IMR-90 (cell line): ENCODE measurements around the gene ORC4. TPM values are rescaled to one million over a fixed set of nuclear protein-coding genes. Genes with fewer than 3 reads are reported as not detected.

Experiments
- ATAC-seq: fragments of 200-7000 bp; cut with Tn5 transposase; 2 replicates; pipeline ENCODE4 v1.9.1; 2020; ENCODE audit warnings: low read depth, mild to moderate bottlenecking, moderate library complexity
- BruUV-seq: library from RNA; stranded (reverse); fragments of 400-500 nt; replicated peaks from 2 replicates; lab custom pipeline; 2021; lab: Mats Ljungman, UMichigan
- CTCF ChIA-PET: fragments of 300-600 bp; formaldehyde crosslinking; extraction: SDS; loops from one replicate; lab custom pipeline; 2021; ENCODE audit warnings: antibody characterized with exemption; lab: Yijun Ruan, JAX
- POLR2A ChIA-PET: fragments of 300-600 bp; sonication (Branson Sonifier 250); formaldehyde crosslinking; loops from one replicate; lab custom pipeline; 2022; ENCODE audit warnings: antibody characterized with exemption; ENCODE audit not compliant: unreplicated experiment; lab: Charles Lee
- DNase-seq: peaks from one replicate; pipeline ENCODE4 v3.0.0; 2013
- H2AFZ ChIP-seq: replicated peaks from 2 replicates; pipeline ENCODE3; 2013; ENCODE audit warnings: low read length, mild to moderate bottlenecking; ENCODE audit not compliant: poor library complexity
- H2AK5ac ChIP-seq: 2 replicates; pipeline ENCODE4 v1.6.1; 2013; ENCODE audit warnings: low read depth, low read length, inconsistent platforms
- H2AK9ac ChIP-seq: replicated peaks from 2 replicates; pipeline ENCODE3; 2013; ENCODE audit warnings: mild to moderate bottlenecking, low read depth, low read length, moderate library complexity; ENCODE audit not compliant: poor library complexity
- H2BK120ac ChIP-seq: 2 replicates; pipeline ENCODE4 v1.6.1; 2013; ENCODE audit warnings: low read depth, low read length, inconsistent platforms
- H2BK15ac ChIP-seq: 3 replicates; pipeline ENCODE4 v1.6.1; 2013; ENCODE audit warnings: low read depth, low read length, inconsistent platforms
- H2BK20ac ChIP-seq: 2 replicates; pipeline ENCODE4 v1.6.1; 2013; ENCODE audit warnings: low read depth, mild to moderate bottlenecking, inconsistent platforms, low read length, moderate library complexity
- H2BK5ac ChIP-seq: 2 replicates; pipeline ENCODE4 v1.6.1; 2013; ENCODE audit warnings: mild to moderate bottlenecking, low read depth, low read length, inconsistent platforms; ENCODE audit not compliant: poor library complexity, severe bottlenecking
- H3K14ac ChIP-seq: replicated peaks from 2 replicates; pipeline ENCODE4 v1.6.1; 2013; ENCODE audit warnings: low read depth, low read length, inconsistent platforms
- H3K18ac ChIP-seq: 2 replicates; pipeline ENCODE4 v1.6.1; 2013; ENCODE audit warnings: low read depth, low read length, control low read depth
- H3K23ac ChIP-seq: 2 replicates; pipeline ENCODE4 v1.6.1; 2013; ENCODE audit warnings: low read depth, low read length, inconsistent platforms
- H3K27ac ChIP-seq: 2 replicates; pipeline ENCODE4 v1.5.1; 2013; ENCODE audit warnings: mild to moderate bottlenecking, control low read depth, low read length; ENCODE audit not compliant: insufficient read depth
- H3K27me3 ChIP-seq: 2 replicates; pipeline ENCODE4 v1.6.1; 2013; ENCODE audit warnings: low read length; ENCODE audit not compliant: control insufficient read depth, insufficient read depth
- H3K36me3 ChIP-seq: 2 replicates; pipeline ENCODE4 v1.6.1; 2013; ENCODE audit warnings: low read length, mixed read lengths; ENCODE audit not compliant: control insufficient read depth, insufficient read depth
- H3K4ac ChIP-seq: 2 replicates; pipeline ENCODE4 v1.6.1; 2013; ENCODE audit warnings: low read depth, low read length, inconsistent platforms
- H3K4me1 ChIP-seq: 2 replicates; pipeline ENCODE4 v1.6.1; 2013; ENCODE audit warnings: low read length, mixed read lengths; ENCODE audit not compliant: control insufficient read depth, insufficient read depth
- H3K4me2 ChIP-seq: 2 replicates; pipeline ENCODE4 v1.6.1; 2013; ENCODE audit warnings: low read depth, mild to moderate bottlenecking, control low read depth, low read length, moderate library complexity
- H3K4me3 ChIP-seq: 2 replicates; pipeline ENCODE4 v1.5.1; 2013; ENCODE audit warnings: low read depth, mild to moderate bottlenecking, control low read depth, low read length, moderate library complexity; ENCODE audit not compliant: insufficient read depth
- H3K56ac ChIP-seq: 2 replicates; pipeline ENCODE4 v1.6.1; 2013; ENCODE audit warnings: low read length, inconsistent platforms; ENCODE audit not compliant: insufficient read depth; ENCODE audit errors: extremely low read depth
- H3K79me1 ChIP-seq, 2 experiments: 2 replicates each; pipeline ENCODE4 v1.6.1; 2013; ENCODE audit warnings: low read length in 2 of 2, inconsistent platforms in 1 of 2, low read depth in 1 of 2
- H3K9ac ChIP-seq: 2 replicates; pipeline ENCODE4 v1.6.1; 2013; ENCODE audit warnings: low read depth, low read length, control low read depth
- H3K9me1 ChIP-seq: 2 replicates; pipeline ENCODE4 v1.6.1; 2013; ENCODE audit warnings: low read length, inconsistent platforms; ENCODE audit not compliant: insufficient read depth
- H3K9me3 ChIP-seq: 2 replicates; pipeline ENCODE4 v1.6.1; 2013; ENCODE audit warnings: low read length; ENCODE audit not compliant: control insufficient read depth, insufficient read depth
- H4K20me1 ChIP-seq: 2 replicates; pipeline ENCODE4 v1.6.1; 2013; ENCODE audit warnings: low read length, inconsistent platforms; ENCODE audit not compliant: insufficient read depth
- H4K5ac ChIP-seq: 2 replicates; pipeline ENCODE4 v1.6.1; 2013; ENCODE audit warnings: mild to moderate bottlenecking, low read depth, low read length, control low read depth
- H4K8ac ChIP-seq, 2 experiments: 2 replicates each; pipeline ENCODE4 v1.6.1; 2013; ENCODE audit warnings: low read depth in 2 of 2, low read length in 2 of 2, control low read depth in 1 of 2, inconsistent platforms in 1 of 2
- H4K91ac ChIP-seq: 2 replicates; pipeline ENCODE4 v1.6.1; 2013; ENCODE audit warnings: low read depth, low read length, inconsistent platforms; ENCODE audit not compliant: insufficient read depth
- BHLHE40 ChIP-seq: fragments of 150-350 bp; IDR thresholded peaks from 2 replicates; pipeline ENCODE4 v1.6.1; 2016; ENCODE audit warnings: mild to moderate bottlenecking, low read depth, low read length
- CEBPB ChIP-seq: IDR thresholded peaks from 2 replicates; pipeline ENCODE4 v1.6.1; 2012; ENCODE audit warnings: low read depth, low read length, improper control_type of control experiment
- CHD1 ChIP-seq: IDR thresholded peaks from 2 replicates; pipeline ENCODE4 v1.6.1; 2012; ENCODE audit warnings: low read depth, low read length, improper control_type of control experiment
- CTCF ChIP-seq: conservative IDR thresholded peaks from 2 replicates; pipeline ENCODE4 v1.5.1; 2012; ENCODE audit warnings: mild to moderate bottlenecking, low read depth, low read length, improper control_type of control experiment
- ELK1 ChIP-seq: fragments of 150-350 bp; IDR thresholded peaks from 2 replicates; pipeline ENCODE4 v1.6.1; 2016; ENCODE audit warnings: low read depth, mild to moderate bottlenecking, low read length, moderate library complexity, borderline replicate concordance
- FOS ChIP-seq: fragments of 150-350 bp; IDR thresholded peaks from 2 replicates; pipeline ENCODE4 v1.6.1; 2016; ENCODE audit warnings: low read depth, low read length
- MAFK ChIP-seq: IDR thresholded peaks from 2 replicates; pipeline ENCODE4 v1.6.1; 2012; ENCODE audit warnings: low read depth, low read length, improper control_type of control experiment
- MAZ ChIP-seq: IDR thresholded peaks from 2 replicates; pipeline ENCODE4 v1.6.1; 2012; ENCODE audit warnings: low read depth, mild to moderate bottlenecking, low read length, improper control_type of control experiment, moderate library complexity, borderline replicate concordance
- MXI1 ChIP-seq: IDR thresholded peaks from 2 replicates; pipeline ENCODE4 v1.6.1; 2012; ENCODE audit warnings: low read depth, mild to moderate bottlenecking, low read length, moderate library complexity, borderline replicate concordance
- NFE2L2 ChIP-seq: fragments of 150-350 bp; IDR thresholded peaks from 2 replicates; pipeline ENCODE4 v1.6.1; 2016; ENCODE audit warnings: low read depth, mild to moderate bottlenecking, low read length
- POLR2A ChIP-seq: IDR thresholded peaks from 2 replicates; pipeline ENCODE4 v1.6.1; 2012; ENCODE audit warnings: mild to moderate bottlenecking, low read depth, low read length
- RAD21 ChIP-seq: IDR thresholded peaks from 2 replicates; pipeline ENCODE4 v1.6.1; 2012; ENCODE audit warnings: low read length, improper control_type of control experiment
- RCOR1 ChIP-seq: IDR thresholded peaks from 2 replicates; pipeline ENCODE4 v1.6.1; 2012; ENCODE audit warnings: mild to moderate bottlenecking, low read length, improper control_type of control experiment; ENCODE audit not compliant: insufficient replicate concordance
- RFX5 ChIP-seq: IDR thresholded peaks from 2 replicates; pipeline ENCODE4 v1.8.0; 2012; ENCODE audit warnings: low read depth, mild to moderate bottlenecking, low read length, moderate library complexity
- SMC3 ChIP-seq: fragments of 150-350 bp; IDR thresholded peaks from 2 replicates; pipeline ENCODE4 v1.6.1; 2016; ENCODE audit warnings: low read depth, mild to moderate bottlenecking, antibody characterized with exemption, low read length, moderate library complexity
- USF2 ChIP-seq: fragments of 150-350 bp; IDR thresholded peaks from 2 replicates; pipeline ENCODE4 v1.6.1; 2017; ENCODE audit warnings: mild to moderate bottlenecking, antibody characterized with exemption, low read length, low read depth
- dilution Hi-C: fragments of 300-500 bp; cut with HindIII; formaldehyde crosslinking; loops from one replicate; pipeline ENCODE4 v1.14.3; 2018; ENCODE audit warnings: low sequenced_read_pairs; ENCODE audit not compliant: unreplicated experiment
- in situ Hi-C: fragments of 300-500 bp; cut with MboI; formaldehyde crosslinking; loops from 3 replicates; pipeline ENCODE4 v1.14.3; 2019; ENCODE audit warnings: low sequenced_read_pairs, inconsistent platforms, mixed read lengths
- intact Hi-C: fragments of 100-400 bp; cut with micrococcal nuclease; formaldehyde crosslinking; loops from 2 replicates; pipeline ENCODE4 v1.10.0; 2022
- polyA plus RNA-seq, 3 experiments: library from polyadenylated mRNA; depleted of rRNA; stranded (reverse); fragments of >200 nt; gene quantifications; 2 replicates each; pipeline ENCODE4 v1.2.3, GENCODE V29; 2012; ENCODE audit warnings: low replicate concordance in 1 of 3
- total RNA-seq: library from RNA; depleted of rRNA; stranded (reverse); fragments of >200 nt; gene quantifications from 2 replicates; pipeline ENCODE4 v1.2.3, GENCODE V29; 2012

ORC4 gene
- total and polyA plus RNA-seq, 2 of the 4 experiments (the other 2 are of a cell fraction), result 20.6 to 23.5 TPM

- DNase-seq (peak; percentile 18), ATAC-seq (no peak)
- H3K4me3 ChIP-seq, result no peak overlapping the region
- 0 out of 2 replicates have a peak, but pooled peaks cover 5% of the 10 kb centered on the region for H3K36me3 ChIP-seq
- H2AFZ ChIP-seq, result no peak overlapping the region
- no peaks in the 10 kb centered on the region for H3K4me1 ChIP-seq
- no peak overlapping the region for H2BK5ac ChIP-seq
- H3K9ac ChIP-seq, result no peak overlapping the region
- no peaks in the 10 kb centered on the region for H3K9me3 ChIP-seq
- H3K79me1 ChIP-seq, result no peaks in the 10 kb centered on the region
- dilution Hi-C loops, result no loop called here
- no TSS peak for BruUV-seq
- H3K27ac ChIP-seq, result no peak overlapping the region
- no peak overlapping the region for H4K8ac ChIP-seq
- H2BK15ac ChIP-seq, result no peak overlapping the region
- H3K4me2 ChIP-seq, result no peak overlapping the region
- no peak for TF ChIP-seq FOS
- no peak for TF ChIP-seq ELK1
- no peak for TF ChIP-seq MAFK
- TF ChIP-seq CHD1, result no peak
- TF ChIP-seq MAZ, result no peak
- TF ChIP-seq RAD21, result no peak
- no peak for TF ChIP-seq SMC3
- TF ChIP-seq RFX5, result no peak
- TF ChIP-seq BHLHE40, result no peak
- TF ChIP-seq RCOR1, result no peak
- no peak for TF ChIP-seq CTCF
- TF ChIP-seq USF2, result no peak
- no peak for TF ChIP-seq CEBPB
- no peak for TF ChIP-seq NFE2L2
- no peak for TF ChIP-seq POLR2A
- TF ChIP-seq MXI1, result no peak
- H3K23ac ChIP-seq, result no peak overlapping the region
- no peak overlapping the region for H3K18ac ChIP-seq
- H3K4ac ChIP-seq, result no peak overlapping the region
- H2AK9ac ChIP-seq, result no peak overlapping the region
- no peak overlapping the region for H2AK5ac ChIP-seq
- H2BK20ac ChIP-seq, result no peak overlapping the region
- H4K20me1 ChIP-seq, result no peaks in the 10 kb centered on the region
- no peak overlapping the region for H4K5ac ChIP-seq
- ChIA-PET CTCF (no interaction called here), POLR2A (no interaction called here)
- no peaks in the 10 kb centered on the region for H3K27me3 ChIP-seq
- H3K9me1 ChIP-seq, result no peaks in the 10 kb centered on the region
- H2BK120ac ChIP-seq, result no peak overlapping the region
- H4K91ac ChIP-seq, result no peak overlapping the region
- in situ Hi-C loops, result no loop called here
- H3K14ac ChIP-seq, result no peak overlapping the region
- no peak overlapping the region for H3K56ac ChIP-seq
- intact Hi-C loops, result no loop called here
Measured at GRCh38 chr2:147925886-147926285, 94.7 kb downstream of the ORC4 start.
